Neural crest cell (in vitro differentiated cells): ENCODE results near the gene GLIS1. TPM values are rescaled to one million over a fixed set of nuclear protein-coding genes. Genes with fewer than 3 reads are reported as not detected.

ENCODE experiments used
- DNase-seq: peaks from one replicate; pipeline ENCODE4 v3.0.0; 2021; ENCODE audit warnings: low read depth, mixed read lengths, low spot score
- H3K27ac Mint-ChIP-seq: one replicate; pipeline ENCODE4 v1.8.0; 2021; ENCODE audit warnings: mild to moderate bottlenecking, mixed read lengths; ENCODE audit not compliant: unreplicated experiment
- H3K27me3 Mint-ChIP-seq: 2 replicates; pipeline ENCODE4 v1.8.0; 2021; ENCODE audit warnings: low read depth, mild to moderate bottlenecking, mixed read lengths
- H3K36me3 Mint-ChIP-seq: 2 replicates; pipeline ENCODE4 v1.8.0; 2021; ENCODE audit warnings: low read depth, mild to moderate bottlenecking, mixed read lengths
- H3K4me1 Mint-ChIP-seq: 2 replicates; pipeline ENCODE4 v1.8.0; 2021; ENCODE audit warnings: mixed read lengths
- H3K4me3 Mint-ChIP-seq: one replicate; pipeline ENCODE4 v1.8.0; 2021; ENCODE audit warnings: mild to moderate bottlenecking, mixed read lengths
- H3K9me3 Mint-ChIP-seq: 2 replicates; pipeline ENCODE4 v1.8.0; 2021; ENCODE audit warnings: mixed read lengths
- total RNA-seq: library from RNA; stranded (reverse); gene quantifications from 2 replicates; pipeline ENCODE4 v1.2.1, GENCODE V29; 2021
- TF ChIP-seq, protein P1 (sequence below): fragments of 200-600 bp; sonication (generic); conservative IDR thresholded peaks from 2 replicates; pipeline ENCODE4 v1.5.0; 2021; ENCODE audit warnings: antibody characterized with exemption, mild to moderate bottlenecking

The GLIS1 gene
- total RNA-seq, 1 donor from 2014 or later = not detected

DNA sequence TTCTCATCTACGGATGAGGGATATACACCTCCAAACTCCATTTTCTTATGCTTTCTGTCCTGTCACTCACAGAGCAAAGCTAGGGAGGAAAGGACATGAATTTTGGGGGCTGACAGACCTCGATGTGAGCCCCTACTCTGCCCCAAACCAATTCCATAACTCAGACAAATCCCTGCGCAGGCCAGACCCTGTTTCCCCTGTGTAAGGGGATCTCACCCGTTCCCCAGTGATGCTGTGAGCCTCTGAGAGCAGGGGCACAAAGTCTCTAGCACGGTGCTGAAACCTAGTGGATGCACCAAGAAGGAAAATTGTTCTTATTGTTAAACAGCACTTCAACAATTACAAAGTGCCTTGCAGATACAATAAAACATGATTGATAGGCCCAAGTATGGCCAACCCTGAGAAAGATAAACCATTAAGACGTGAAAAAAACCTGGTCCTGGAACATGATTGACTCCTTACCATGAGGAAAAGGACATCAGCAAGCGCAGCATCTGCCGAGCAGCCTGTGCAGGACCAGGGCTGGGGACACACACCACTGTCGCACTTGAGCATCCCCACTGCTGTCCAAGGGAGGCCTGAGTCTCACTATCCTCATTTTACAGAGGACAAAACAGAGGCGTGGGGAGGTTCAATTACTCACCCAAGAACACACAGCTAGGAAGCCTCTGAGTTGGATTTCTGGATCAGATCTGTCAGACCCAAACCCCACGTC lies 137.8 kb downstream of the GLIS1 start:
- TF ChIP-seq, protein P1, sequence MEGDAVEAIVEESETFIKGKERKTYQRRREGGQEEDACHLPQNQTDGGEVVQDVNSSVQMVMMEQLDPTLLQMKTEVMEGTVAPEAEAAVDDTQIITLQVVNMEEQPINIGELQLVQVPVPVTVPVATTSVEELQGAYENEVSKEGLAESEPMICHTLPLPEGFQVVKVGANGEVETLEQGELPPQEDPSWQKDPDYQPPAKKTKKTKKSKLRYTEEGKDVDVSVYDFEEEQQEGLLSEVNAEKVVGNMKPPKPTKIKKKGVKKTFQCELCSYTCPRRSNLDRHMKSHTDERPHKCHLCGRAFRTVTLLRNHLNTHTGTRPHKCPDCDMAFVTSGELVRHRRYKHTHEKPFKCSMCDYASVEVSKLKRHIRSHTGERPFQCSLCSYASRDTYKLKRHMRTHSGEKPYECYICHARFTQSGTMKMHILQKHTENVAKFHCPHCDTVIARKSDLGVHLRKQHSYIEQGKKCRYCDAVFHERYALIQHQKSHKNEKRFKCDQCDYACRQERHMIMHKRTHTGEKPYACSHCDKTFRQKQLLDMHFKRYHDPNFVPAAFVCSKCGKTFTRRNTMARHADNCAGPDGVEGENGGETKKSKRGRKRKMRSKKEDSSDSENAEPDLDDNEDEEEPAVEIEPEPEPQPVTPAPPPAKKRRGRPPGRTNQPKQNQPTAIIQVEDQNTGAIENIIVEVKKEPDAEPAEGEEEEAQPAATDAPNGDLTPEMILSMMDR = no peak
- H3K27me3 Mint-ChIP-seq = no peaks in the 10 kb centered on the region
- no peaks in the 10 kb centered on the region for H3K4me1 Mint-ChIP-seq
- no peak for DNase-seq
- no peak overlapping the region for H3K4me3 Mint-ChIP-seq
- no peaks in the 10 kb centered on the region for H3K9me3 Mint-ChIP-seq
- H3K27ac Mint-ChIP-seq = no peak overlapping the region
- H3K36me3 Mint-ChIP-seq = no peaks in the 10 kb centered on the region

DNA sequence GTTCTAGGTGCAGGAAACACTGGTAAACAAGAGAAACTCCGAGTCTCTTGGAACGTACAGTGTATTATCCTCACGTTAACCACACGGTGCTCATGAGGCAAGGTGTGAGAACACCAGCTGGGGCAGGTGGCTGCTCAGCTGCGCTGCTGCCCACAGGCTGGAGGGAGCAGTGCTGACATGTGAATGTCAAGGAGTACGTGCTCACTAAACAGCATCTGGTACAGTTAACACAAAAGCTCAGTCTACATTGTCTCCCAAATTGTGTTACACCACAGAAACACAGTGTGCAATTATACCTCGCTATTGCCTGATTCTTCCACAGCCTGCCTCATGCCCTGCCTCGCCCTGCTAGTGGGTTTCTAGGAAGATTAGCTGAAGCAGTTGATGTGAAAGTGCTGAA lies 138.4 kb downstream of the GLIS1 start:
- Mint-ChIP-seq H3K4me3 (no peak overlapping the region), H3K27me3 (no peaks in the 10 kb centered on the region), H3K9me3 (no peaks in the 10 kb centered on the region), H3K4me1 (no peaks in the 10 kb centered on the region), H3K36me3 (no peaks in the 10 kb centered on the region), H3K27ac (no peak overlapping the region)
- DNase-seq = no peak
- TF ChIP-seq, protein P1 = no peak

GRCh38 chr1:53600001-53600400 lies 139.0 kb downstream of the GLIS1 start:
- DNase-seq = no peak
- Mint-ChIP-seq H3K4me1 (no peaks in the 10 kb centered on the region), H3K4me3 (no peak overlapping the region), H3K36me3 (no peaks in the 10 kb centered on the region), H3K27me3 (no peaks in the 10 kb centered on the region), H3K9me3 (no peaks in the 10 kb centered on the region), H3K27ac (no peak overlapping the region)
- TF ChIP-seq, protein P1 = no peak

DNA sequence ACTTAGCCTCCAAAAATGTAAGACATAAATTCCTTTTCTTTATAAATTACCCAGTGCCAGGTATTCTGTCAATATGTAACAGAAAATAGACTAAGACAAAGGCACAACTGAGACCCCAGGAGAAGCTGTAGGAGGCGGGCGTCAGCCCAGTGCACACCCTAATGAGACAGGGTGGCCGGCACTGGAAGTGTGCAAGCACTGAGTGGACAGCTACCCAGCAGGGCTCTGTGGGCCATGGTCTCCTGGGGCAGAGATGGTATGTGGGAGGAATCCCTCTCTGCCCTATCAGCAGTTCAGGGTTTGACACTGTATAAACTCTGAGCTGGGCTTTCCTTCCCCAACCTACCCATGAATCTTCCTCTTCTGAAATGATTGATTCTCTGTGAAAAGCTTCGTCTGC lies 139.5 kb downstream of the GLIS1 start:
- TF ChIP-seq, protein P1 = no peak
- Mint-ChIP-seq H3K36me3 (no peaks in the 10 kb centered on the region), H3K4me1 (no peaks in the 10 kb centered on the region), H3K27ac (no peak overlapping the region), H3K4me3 (no peak overlapping the region), H3K9me3 (no peaks in the 10 kb centered on the region), H3K27me3 (no peaks in the 10 kb centered on the region)
- no peak for DNase-seq

DNA sequence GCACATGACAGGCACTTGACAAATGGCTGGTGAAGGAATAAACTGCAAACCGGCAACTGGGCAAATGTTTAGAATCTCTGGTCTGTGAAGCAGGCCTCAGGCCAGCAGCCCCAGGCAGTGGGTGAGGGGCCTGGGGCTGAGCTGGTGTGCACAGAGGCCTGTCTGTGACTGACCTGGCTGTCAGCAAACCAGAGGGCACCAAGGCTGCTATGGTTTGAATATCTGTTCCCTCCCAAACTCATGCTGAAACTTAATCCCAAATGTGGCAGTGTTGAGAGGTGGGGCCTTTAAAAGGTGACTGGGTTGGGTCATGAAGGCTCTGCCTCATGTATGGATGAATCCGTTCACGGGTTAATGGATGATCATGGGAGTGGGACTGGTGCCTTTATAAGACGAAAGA lies 140.0 kb downstream of the GLIS1 start:
- no peak overlapping the region for H3K27ac Mint-ChIP-seq
- H3K27me3 Mint-ChIP-seq = no peaks in the 10 kb centered on the region
- DNase-seq = no peak
- no peaks in the 10 kb centered on the region for H3K36me3 Mint-ChIP-seq
- TF ChIP-seq, protein P1 = no peak
- no peak overlapping the region for H3K4me3 Mint-ChIP-seq
- no peaks in the 10 kb centered on the region for H3K4me1 Mint-ChIP-seq
- no peaks in the 10 kb centered on the region for H3K9me3 Mint-ChIP-seq
